Measurements from ENCODE around the gene MMP20.

Gene MMP20

DNA sequence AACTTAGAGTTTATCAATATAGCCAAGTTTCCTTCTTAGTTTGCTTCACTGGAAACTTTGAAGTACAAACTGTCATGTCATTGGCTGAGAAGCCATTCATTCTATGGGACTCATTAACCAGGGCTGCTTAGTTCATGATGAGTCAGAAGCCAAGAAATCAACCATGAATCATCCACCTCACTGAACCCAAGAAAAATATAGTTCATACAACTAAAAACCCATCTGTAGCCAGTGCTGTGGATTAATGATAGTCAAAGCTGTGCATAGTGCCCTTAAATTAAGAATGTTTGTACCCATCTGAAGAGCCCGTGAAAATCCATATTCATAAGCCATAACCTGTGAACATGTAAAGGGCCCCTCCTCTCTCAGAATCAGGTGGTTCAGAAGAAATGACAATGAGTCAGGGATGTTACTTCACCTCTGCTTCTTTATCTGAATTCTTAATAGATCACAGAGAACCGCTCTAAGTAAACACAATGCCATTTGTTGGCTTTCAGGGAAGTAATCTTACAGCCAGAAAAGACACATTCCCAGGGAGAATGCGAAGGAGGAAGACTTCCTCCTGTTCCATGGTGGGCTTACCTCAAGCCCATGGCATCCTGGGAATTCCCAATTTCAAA, 25.4 kb downstream of the MMP20 start:
- Histone ChIP-seq H3K9me3 (ENCODE audit: low read length) (no peaks in the 10 kb centered on the region), H3K27me3 (ENCODE audit: insufficient read depth, low read length) (no peaks in the 10 kb centered on the region), H3K4me1 (ENCODE audit: insufficient read depth, low read length) (peaks cover 5% of the 10 kb centered on the region), H3K4me3 (ENCODE audit: low read length) (no peak overlapping the region), H2AFZ (ENCODE audit: low read depth, low read length) (no peak overlapping the region), H3K36me3 (ENCODE audit: insufficient read depth, low read length) (no peaks in the 10 kb centered on the region)

DNA sequence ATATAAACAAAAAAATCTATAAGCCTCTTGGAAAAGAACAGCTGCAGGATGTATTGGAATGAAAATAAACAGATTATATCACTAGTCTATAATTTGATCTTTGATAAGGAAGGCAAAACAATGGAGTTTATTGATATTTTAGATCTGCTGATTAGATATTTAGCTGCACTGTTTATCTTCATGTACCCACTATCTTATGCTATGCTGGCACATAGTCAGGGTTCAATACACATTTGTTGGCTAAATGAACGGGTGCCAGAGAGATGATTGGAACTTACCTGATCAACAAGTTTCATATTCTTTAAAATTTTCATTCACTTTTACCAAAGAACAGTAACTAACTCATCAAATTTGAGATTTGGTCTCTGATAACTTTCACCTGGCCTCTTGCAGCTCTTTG, 26.9 kb downstream of the MMP20 start:
- no peaks in the 10 kb centered on the region for H3K27me3 ChIP-seq (ENCODE audit: insufficient read depth, low read length)
- no peak overlapping the region for H3K4me3 ChIP-seq (ENCODE audit: low read length)
- H3K9me3 ChIP-seq (ENCODE audit: low read length) = no peaks in the 10 kb centered on the region
- H2AFZ ChIP-seq (ENCODE audit: low read depth, low read length) = no peak overlapping the region
- peaks cover 4% of the 10 kb centered on the region for H3K4me1 ChIP-seq (ENCODE audit: insufficient read depth, low read length)
- H3K36me3 ChIP-seq (ENCODE audit: insufficient read depth, low read length) = no peaks in the 10 kb centered on the region

DNA sequence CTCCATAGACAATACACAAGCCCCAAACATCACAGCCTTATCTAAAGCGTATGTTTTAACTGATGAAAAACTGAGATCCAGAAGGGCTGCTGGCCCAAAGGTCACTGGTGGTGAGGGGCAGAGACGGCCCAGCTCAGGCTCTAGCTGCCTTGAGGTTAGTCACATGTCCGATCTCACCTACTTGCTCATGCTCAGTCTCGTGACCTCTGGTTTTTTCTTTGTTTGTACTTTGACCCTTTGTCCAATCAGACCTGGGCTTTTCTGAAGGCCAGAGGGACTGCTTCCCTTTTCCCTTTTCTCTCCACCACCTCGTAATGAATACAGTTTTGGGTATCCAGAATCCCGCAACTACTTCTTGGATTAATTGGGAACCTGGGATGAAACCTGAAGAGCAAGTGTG, 28.6 kb downstream of the MMP20 start:
- Histone ChIP-seq H3K27me3 (ENCODE audit: insufficient read depth, low read length) (no peaks in the 10 kb centered on the region), H3K4me3 (ENCODE audit: low read length) (no peak overlapping the region), H3K9me3 (ENCODE audit: low read length) (no peaks in the 10 kb centered on the region), H3K4me1 (ENCODE audit: insufficient read depth, low read length) (no peaks in the 10 kb centered on the region), H3K36me3 (ENCODE audit: insufficient read depth, low read length) (no peaks in the 10 kb centered on the region), H2AFZ (ENCODE audit: low read depth, low read length) (no peak overlapping the region)

GRCh38 chr11:102592634-102593581, 32.2 kb downstream of the MMP20 start:
- no peaks in the 10 kb centered on the region for H3K9me3 ChIP-seq (ENCODE audit: low read length)
- no peaks in the 10 kb centered on the region for H3K36me3 ChIP-seq (ENCODE audit: insufficient read depth, low read length)
- no peaks in the 10 kb centered on the region for H3K4me1 ChIP-seq (ENCODE audit: insufficient read depth, low read length)
- no peaks in the 10 kb centered on the region for H3K27me3 ChIP-seq (ENCODE audit: insufficient read depth, low read length)
- H2AFZ ChIP-seq (ENCODE audit: low read depth, low read length) = no peak overlapping the region
- H3K4me3 ChIP-seq (ENCODE audit: low read length) = no peak overlapping the region

DNA sequence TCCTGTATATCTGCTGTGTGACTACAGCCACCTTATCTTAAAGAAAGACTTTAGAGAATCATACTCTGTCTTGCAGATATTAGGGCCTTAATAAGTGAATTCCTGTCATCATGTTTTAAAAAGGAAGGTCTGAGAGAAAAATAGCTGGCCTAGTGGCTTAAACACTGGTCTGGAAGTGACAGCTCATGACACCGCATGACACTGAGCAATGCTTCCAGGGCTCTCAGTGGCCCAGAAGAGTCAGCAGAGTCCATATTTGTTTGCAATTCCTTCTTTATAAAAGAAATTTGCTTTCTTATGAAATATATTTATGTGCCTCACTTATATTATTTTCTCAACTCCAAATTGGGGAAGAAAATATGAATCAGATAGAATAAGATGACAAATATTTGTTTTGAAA, 33.0 kb downstream of the MMP20 start:
- H3K4me3 ChIP-seq (ENCODE audit: low read length) = no peak overlapping the region
- no peaks in the 10 kb centered on the region for H3K4me1 ChIP-seq (ENCODE audit: insufficient read depth, low read length)
- no peaks in the 10 kb centered on the region for H3K36me3 ChIP-seq (ENCODE audit: insufficient read depth, low read length)
- H3K27me3 ChIP-seq (ENCODE audit: insufficient read depth, low read length) = no peaks in the 10 kb centered on the region
- no peak overlapping the region for H2AFZ ChIP-seq (ENCODE audit: low read depth, low read length)
- no peaks in the 10 kb centered on the region for H3K9me3 ChIP-seq (ENCODE audit: low read length)

GRCh38 chr11:102591160-102591718, 33.9 kb downstream of the MMP20 start:
- H3K27me3 ChIP-seq (ENCODE audit: insufficient read depth, low read length) = no peaks in the 10 kb centered on the region
- no peaks in the 10 kb centered on the region for H3K36me3 ChIP-seq (ENCODE audit: insufficient read depth, low read length)
- no peak overlapping the region for H3K4me3 ChIP-seq (ENCODE audit: low read length)
- H2AFZ ChIP-seq (ENCODE audit: low read depth, low read length) = no peak overlapping the region
- H3K9me3 ChIP-seq (ENCODE audit: low read length) = no peaks in the 10 kb centered on the region
- H3K4me1 ChIP-seq (ENCODE audit: insufficient read depth, low read length) = no peaks in the 10 kb centered on the region

DNA sequence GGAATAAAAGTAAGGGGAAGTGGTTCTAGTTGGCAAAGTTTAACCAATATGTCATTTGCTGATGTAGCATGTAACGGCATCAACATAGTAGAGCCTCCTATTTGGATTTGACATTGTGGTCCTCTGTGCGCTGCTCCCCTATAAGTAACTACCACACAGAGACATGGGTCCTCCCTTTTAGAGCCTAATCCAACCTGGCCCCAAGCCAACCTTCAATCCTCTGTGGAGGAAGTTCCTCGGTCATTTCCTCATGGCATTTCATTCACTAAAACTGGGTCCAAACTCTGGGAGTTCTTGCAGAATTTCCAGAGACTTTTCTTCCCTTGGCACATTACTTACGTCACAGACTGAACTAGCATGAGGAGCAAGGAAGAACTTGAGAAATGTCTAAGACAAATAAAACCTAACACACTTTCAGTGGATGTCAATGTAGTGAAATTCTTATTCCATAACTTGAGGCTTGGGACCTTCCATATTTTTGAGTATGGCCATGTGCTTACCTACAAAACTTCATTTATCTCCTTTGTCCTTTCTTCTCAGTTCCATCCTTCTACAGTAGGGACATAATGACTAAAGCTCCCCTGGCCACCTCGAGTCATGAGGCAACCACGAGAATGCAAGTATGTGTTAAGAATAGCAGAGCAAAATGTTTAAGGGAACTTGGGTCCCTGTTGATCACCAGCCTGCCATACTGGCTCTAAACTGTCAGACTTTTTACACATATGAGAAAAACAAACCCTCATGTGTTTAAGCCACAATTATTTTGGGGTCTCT, 34.7 kb downstream of the MMP20 start:
- H3K9me3 ChIP-seq (ENCODE audit: low read length) = no peaks in the 10 kb centered on the region
- H3K4me3 ChIP-seq (ENCODE audit: low read length) = no peak overlapping the region
- no peaks in the 10 kb centered on the region for H3K4me1 ChIP-seq (ENCODE audit: insufficient read depth, low read length)
- H2AFZ ChIP-seq (ENCODE audit: low read depth, low read length) = no peak overlapping the region
- no peaks in the 10 kb centered on the region for H3K27me3 ChIP-seq (ENCODE audit: insufficient read depth, low read length)
- H3K36me3 ChIP-seq (ENCODE audit: insufficient read depth, low read length) = no peaks in the 10 kb centered on the region

GRCh38 chr11:102589047-102589459, 36.1 kb downstream of the MMP20 start:
- no peaks in the 10 kb centered on the region for H3K27me3 ChIP-seq (ENCODE audit: insufficient read depth, low read length)
- H3K9me3 ChIP-seq (ENCODE audit: low read length) = no peaks in the 10 kb centered on the region
- H3K4me1 ChIP-seq (ENCODE audit: insufficient read depth, low read length) = no peaks in the 10 kb centered on the region

GRCh38 chr11:102587722-102588121, 37.4 kb downstream of the MMP20 start:
- Histone ChIP-seq H3K4me1 (ENCODE audit: insufficient read depth, low read length) (no peaks in the 10 kb centered on the region), H3K27me3 (ENCODE audit: insufficient read depth, low read length) (no peaks in the 10 kb centered on the region), H2AFZ (ENCODE audit: low read depth, low read length) (no peak overlapping the region), H3K36me3 (ENCODE audit: insufficient read depth, low read length) (no peaks in the 10 kb centered on the region), H3K4me3 (ENCODE audit: low read length) (no peak overlapping the region), H3K9me3 (ENCODE audit: low read length) (no peaks in the 10 kb centered on the region)

More at GRCh38 chr11:102589047-102589459, 36.1 kb downstream of the MMP20 start:
- Histone ChIP-seq H2AFZ (ENCODE audit: low read depth, low read length) (no peak overlapping the region), H3K36me3 (ENCODE audit: insufficient read depth, low read length) (no peaks in the 10 kb centered on the region), H3K4me3 (ENCODE audit: low read length) (no peak overlapping the region)

DNA sequence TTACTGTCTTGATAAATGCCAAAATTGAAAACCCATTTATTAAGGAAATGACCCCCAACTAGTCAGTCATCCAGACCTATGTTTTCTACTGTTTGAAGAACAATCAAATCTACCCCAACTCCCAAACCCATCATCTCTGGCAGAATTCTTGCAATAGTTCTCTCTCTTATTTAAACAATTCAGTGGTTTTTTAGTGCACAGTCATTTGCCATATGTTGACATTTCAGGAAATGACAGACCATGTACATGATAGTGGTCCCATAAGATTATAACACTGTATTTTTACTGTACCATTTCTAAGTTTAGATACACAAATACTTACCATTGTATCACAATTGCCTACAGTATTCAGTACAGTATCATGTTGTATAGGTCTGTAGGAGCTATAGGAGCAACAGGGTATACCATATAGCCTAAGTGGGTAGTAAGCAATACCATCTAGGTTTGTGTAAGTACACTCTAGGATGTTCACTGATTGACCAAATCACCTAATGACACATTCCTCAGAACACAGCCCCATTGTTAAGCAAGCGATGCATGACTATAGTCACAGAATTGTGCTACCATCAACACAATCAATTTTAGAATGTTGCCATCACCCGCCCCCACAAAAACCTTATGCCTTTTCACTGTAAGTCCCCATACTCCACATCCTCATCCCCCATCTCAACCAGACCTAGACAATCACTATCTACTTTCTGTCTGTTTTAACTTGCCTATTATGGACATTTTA, 41.8 kb downstream of the MMP20 start:
- H3K4me1 ChIP-seq (ENCODE audit: insufficient read depth, low read length) = no peaks in the 10 kb centered on the region
- H2AFZ ChIP-seq (ENCODE audit: low read depth, low read length) = no peak overlapping the region
- H3K27me3 ChIP-seq (ENCODE audit: insufficient read depth, low read length) = no peaks in the 10 kb centered on the region
- no peaks in the 10 kb centered on the region for H3K9me3 ChIP-seq (ENCODE audit: low read length)
- H3K4me3 ChIP-seq (ENCODE audit: low read length) = no peak overlapping the region
- no peaks in the 10 kb centered on the region for H3K36me3 ChIP-seq (ENCODE audit: insufficient read depth, low read length)

DNA sequence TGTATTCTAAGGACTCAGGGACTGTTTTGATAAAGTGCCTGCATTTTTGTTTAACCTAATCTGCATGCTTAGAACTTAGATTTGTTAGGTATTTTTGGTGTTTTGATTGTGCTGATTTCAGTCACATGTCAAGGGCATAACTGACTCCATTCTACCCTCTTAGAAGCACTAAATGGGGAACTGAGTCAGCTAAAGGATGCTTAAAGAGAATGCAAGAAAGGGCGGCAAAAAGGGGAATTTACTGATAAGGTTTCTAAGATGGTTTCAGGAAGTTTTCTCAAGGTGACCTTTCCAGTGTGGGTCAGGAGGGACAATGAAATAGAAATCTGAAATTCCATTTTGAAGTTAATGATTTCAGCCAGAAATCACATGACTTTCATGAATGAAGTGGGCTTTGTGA, 43.0 kb downstream of the MMP20 start:
- Histone ChIP-seq H3K4me1 (ENCODE audit: insufficient read depth, low read length) (no peaks in the 10 kb centered on the region), H3K36me3 (ENCODE audit: insufficient read depth, low read length) (no peaks in the 10 kb centered on the region), H3K9me3 (ENCODE audit: low read length) (no peaks in the 10 kb centered on the region), H3K4me3 (ENCODE audit: low read length) (no peak overlapping the region), H3K27me3 (ENCODE audit: insufficient read depth, low read length) (no peaks in the 10 kb centered on the region), H2AFZ (ENCODE audit: low read depth, low read length) (no peak overlapping the region)

DNA sequence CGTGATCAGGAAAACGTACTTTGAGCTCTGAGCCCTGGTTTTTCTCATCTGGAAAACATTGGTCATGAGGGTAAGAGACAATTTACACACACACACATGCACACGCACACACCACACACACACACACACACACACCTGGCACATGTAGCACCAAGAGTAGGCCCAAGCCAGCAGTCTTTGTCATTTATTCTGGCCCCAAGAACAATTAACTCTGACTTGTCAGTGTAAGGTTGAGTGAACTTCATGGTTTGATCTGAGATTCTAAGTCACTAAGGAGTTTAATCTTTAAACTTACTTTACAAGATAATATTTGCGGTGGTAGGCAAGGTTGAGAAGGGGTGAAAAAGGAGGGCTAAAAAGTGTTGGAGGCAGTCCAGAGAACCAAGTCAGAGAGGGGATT, 44.1 kb downstream of the MMP20 start:
- Histone ChIP-seq H3K4me1 (ENCODE audit: insufficient read depth, low read length) (no peaks in the 10 kb centered on the region), H3K27me3 (ENCODE audit: insufficient read depth, low read length) (no peaks in the 10 kb centered on the region), H3K36me3 (ENCODE audit: insufficient read depth, low read length) (no peaks in the 10 kb centered on the region), H2AFZ (ENCODE audit: low read depth, low read length) (no peak overlapping the region), H3K9me3 (ENCODE audit: low read length) (no peaks in the 10 kb centered on the region), H3K4me3 (ENCODE audit: low read length) (no peak overlapping the region)

Data from neuron (in vitro differentiated cells).